ENCODE measurements around the gene CISD2. TPM values are rescaled to one million over a fixed set of nuclear protein-coding genes. Genes with fewer than 3 reads are reported as not detected.
"Not testable (repeated sequence)": the region's sequence is repeated elsewhere in the genome, so short reads cannot be mapped to it uniquely, and the experiment has no call there.

Gene CISD2
- polyA plus RNA-seq, 1 donor = 24.7 TPM

DNA sequence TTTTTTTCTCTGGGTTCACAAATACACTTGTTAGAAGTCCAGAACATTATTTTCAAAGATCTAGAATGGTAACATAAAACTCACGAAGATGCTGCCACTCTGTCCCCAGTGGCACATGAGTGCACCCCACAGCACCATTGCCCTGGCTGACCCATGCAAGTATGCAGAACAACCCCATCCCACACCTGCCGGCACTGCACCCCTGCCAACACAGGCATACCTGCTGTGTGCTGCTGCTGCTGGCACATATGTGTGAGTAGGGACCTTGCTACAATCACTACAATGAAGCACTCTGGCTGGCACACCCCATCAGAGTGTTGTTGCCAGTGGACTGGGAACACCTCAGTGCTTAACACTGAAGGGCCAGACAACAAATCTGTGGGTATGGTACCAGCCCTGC lies 66.9 kb downstream of the CISD2 start:
- DNase-seq = no peak

DNA sequence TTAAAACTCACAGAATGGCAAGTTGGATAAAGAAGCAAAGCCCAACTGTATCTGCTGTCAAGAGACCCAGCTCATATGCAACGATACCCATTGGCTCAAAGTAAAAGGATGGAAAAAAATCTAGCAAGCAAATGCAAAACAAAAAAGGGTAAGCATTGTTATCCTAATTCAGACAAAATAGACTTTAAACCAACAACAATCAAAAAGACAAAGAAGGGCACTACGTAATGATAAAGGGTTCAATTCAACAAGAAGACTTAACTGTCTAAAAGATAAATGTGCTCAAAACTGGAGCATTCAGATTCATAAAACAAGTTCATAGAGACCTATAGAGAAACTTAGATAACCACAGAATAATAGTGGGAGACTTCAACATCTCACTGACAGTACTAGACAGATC lies 69.3 kb downstream of the CISD2 start:
- DNase-seq = not testable (repeated sequence)

Other genes starting within 250 kb of the CISD2 start
- gene MANBA, start 108.0 kb upstream of the CISD2 start, polyA plus RNA-seq (ENCODE audit: insufficient read length) = 11.2 TPM
- 273 TPM for gene UBE2D3, start 41.4 kb upstream of the CISD2 start, polyA plus RNA-seq (ENCODE audit: insufficient read length)
- gene SLC9B1, start 150.7 kb downstream of the CISD2 start, polyA plus RNA-seq (ENCODE audit: insufficient read length) = 2.5 TPM
- gene SLC9B2, start 207.8 kb downstream of the CISD2 start, polyA plus RNA-seq (ENCODE audit: insufficient read length) = 9.4 TPM
- gene BDH2, start 230.8 kb downstream of the CISD2 start, polyA plus RNA-seq (ENCODE audit: insufficient read length) = 32.7 TPM

All from hindlimb muscle (tissue), 1 donor.